ENCODE data around the gene LMBR1L.
"Not testable (repeated sequence)": the region's sequence is repeated elsewhere in the genome, so short reads cannot be mapped to it uniquely, and the experiment has no call there.

LMBR1L gene

GRCh38 chr12:49110464-49111155 lies at the start of gene LMBR1L:
Gene LMBR1L (minus strand): TSS chr12:49110847. CDS start chr12:49110555, 292 bp downstream.
- DNase-seq = peak; percentile 97

- no peak for DNase-seq
Measured at GRCh38 chr12:49160399-49160798, 49.8 kb upstream of the LMBR1L start.

- DNase-seq = no peak
Measured at GRCh38 chr12:49154221-49154620, 43.6 kb upstream of the LMBR1L start.

- DNase-seq = no peak
Measured at GRCh38 chr12:49147384-49147783, 36.7 kb upstream of the LMBR1L start.

DNA sequence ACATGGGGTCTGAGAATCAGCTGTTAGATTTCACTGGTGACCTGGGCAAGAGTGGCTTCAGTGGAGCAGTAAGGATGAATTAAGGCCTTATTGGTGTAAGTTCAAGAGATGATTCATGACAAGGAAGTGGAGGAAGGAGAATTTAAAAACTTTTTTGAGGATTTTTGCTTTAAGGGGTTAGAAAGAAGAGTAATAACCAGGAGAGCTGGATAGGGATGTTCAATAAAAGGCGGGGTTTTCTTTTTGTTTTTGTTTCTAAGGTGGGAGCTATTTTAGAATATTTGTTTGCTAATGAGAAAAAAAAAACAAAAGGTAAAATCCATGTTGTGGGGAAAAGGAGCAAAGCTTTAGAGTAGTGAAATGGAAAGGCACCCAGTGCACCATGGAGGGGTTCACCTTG lies 35.8 kb upstream of the LMBR1L start:
- DNase-seq = no peak

GRCh38 chr12:49144384-49144783 lies 33.7 kb upstream of the LMBR1L start:
- no peak for DNase-seq

- no peak for DNase-seq
Measured at GRCh38 chr12:49138999-49139398, 28.4 kb upstream of the LMBR1L start.

GRCh38 chr12:49138587-49138986 lies 27.9 kb upstream of the LMBR1L start:
- DNase-seq = peak; percentile 62

DNA sequence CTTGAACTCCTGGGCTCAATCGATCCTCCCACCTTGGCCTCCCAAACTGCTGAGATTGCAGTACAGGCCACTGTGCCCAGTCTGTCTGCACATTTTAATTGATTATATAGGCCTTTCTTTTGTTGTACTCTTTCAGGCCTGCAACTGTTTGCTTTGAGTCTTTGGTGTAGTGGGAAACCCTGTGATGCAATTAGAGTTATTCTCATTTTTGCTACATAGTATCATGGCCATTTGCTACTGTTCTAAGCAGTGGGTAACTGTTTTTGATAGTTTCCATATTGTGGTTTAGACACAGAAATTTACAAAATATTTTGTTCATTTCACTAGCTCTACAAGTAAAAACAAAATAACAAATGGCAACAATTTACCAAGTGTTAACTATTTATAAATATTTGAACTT lies 26.8 kb upstream of the LMBR1L start:
- no peak for DNase-seq

DNA sequence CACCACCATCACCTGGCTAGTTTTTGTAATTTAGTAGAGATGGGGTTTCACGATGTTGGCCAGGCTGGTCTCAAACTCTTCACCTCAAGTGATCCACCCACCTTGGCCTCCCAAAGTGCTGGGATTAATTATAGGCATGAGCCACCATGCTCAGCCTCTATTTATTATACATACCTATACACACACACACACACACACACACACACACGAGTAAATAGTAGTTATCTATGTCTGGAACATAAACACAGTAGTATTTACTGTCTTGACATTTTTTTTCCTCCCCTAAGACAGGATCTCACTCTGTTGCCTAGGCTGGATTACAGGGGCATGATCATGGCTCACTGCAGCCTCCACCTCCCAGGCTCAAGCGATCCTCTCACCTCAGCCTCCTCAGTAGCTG lies 26.4 kb upstream of the LMBR1L start:
- not testable (repeated sequence) for DNase-seq

DNA sequence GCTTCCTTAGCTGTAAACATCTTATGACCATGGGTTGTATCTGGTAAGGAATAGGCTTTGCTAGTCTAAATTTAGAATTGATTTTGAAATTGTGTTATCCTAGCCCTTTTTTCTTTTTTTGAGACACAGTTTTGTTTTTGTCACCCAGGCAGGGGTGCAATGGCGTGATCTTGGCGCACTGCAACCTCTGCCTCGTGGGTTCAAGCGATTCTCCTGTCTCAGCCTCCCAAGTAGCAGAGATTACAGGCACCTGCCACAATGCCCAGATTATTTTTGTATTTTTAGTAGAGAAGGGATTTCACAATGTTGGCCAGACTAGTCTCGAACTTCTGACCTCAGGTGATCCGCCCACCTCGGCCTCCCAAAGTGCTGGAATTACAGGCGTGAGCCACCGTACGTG lies 22.9 kb upstream of the LMBR1L start:
- no peak for DNase-seq

DNA sequence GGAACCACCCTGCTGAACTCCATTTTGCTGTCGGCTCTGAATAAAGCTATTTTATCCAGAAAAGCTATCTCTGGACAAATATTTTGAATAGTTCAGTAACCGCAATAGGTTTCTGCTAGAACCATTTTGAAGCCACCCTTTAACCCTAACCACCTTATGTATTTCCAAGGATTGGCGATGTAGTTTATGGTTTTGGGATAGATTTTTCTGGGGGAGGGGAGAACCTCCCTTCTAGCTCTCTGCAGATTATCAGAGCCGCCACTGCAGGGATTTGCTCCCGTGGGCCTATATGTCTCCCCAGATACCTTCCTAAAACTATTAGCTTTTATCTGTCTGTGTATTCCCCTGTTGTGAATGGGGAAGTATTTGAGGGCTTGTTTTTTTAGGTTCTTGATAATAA lies 22.4 kb upstream of the LMBR1L start:
- DNase-seq = no peak

DNA sequence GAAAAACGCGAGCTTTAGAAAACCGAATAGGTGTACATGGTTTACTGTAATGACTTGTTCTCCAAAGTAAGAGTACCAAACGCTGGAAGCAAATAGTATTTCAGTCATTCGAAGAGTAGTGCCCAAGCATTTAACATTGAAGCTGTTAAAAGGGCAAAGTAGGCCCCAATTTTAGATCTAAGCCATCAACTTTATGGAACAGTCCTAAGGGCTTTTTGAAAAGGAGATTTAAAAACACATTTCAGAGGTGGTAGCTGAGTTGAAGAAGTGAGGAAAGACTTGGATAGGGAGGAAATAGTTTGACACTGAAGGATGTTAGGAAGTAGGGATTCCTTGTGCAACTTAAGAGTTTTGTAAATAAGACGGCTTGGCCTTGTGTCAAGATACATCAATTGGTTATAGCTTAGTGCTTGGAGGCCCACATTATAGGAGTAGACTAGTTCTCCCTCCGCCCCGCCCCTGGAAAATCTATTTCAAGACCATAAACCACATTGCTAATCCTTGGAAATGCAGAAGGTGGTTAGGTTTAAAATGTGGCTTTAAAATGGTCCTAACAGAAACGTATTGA lies 21.3 kb upstream of the LMBR1L start:
- peak; percentile 57 for DNase-seq

DNA sequence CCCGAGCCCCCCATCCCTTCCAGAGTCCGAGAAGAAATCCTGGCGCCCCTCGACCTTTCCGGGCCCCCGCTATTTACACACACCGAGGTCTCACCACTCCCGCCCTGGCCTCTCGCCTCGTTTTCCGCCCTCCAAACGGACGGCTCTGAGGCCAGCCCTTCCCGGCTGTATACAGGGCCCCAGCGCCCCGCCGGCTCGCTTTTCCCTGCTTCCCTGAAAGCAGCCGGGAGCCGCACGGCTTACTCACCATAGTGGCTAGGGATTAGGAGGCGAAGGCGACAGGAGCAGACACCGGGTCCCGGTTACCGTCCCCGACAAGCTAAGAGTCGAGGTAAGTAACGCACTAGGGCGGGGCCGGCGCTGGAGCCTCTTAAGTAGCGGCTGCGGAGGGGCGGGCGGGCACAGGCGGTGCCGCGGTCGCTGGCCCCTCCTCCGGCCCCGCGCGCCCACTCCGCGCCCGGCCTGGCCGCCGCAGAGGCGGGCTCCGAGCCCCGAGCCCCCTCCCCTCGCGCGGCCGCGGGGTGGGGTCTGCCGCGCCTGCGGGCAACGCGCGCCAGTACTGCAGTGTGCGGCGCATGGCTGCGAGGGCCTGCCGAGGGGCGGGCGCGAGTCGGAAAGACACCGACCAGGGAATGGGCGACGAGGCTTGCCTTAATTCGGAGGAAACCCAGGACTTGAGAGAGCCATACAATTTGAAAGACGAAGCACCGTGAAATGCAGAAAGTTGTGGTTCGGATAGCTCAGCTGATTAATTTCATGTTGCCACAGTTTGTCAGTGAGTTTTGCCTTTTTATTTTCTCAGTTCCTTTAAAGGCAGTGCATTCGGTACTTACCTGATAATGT lies 20.6 kb upstream of the LMBR1L start, which contains the start of gene TUBA1B:
TUBA1B (minus strand) TSS at position 345 of the 843 bp plus-strand sequence; CDS start at position 250, 95 bp downstream.
- peak; percentile 82 for DNase-seq

DNA sequence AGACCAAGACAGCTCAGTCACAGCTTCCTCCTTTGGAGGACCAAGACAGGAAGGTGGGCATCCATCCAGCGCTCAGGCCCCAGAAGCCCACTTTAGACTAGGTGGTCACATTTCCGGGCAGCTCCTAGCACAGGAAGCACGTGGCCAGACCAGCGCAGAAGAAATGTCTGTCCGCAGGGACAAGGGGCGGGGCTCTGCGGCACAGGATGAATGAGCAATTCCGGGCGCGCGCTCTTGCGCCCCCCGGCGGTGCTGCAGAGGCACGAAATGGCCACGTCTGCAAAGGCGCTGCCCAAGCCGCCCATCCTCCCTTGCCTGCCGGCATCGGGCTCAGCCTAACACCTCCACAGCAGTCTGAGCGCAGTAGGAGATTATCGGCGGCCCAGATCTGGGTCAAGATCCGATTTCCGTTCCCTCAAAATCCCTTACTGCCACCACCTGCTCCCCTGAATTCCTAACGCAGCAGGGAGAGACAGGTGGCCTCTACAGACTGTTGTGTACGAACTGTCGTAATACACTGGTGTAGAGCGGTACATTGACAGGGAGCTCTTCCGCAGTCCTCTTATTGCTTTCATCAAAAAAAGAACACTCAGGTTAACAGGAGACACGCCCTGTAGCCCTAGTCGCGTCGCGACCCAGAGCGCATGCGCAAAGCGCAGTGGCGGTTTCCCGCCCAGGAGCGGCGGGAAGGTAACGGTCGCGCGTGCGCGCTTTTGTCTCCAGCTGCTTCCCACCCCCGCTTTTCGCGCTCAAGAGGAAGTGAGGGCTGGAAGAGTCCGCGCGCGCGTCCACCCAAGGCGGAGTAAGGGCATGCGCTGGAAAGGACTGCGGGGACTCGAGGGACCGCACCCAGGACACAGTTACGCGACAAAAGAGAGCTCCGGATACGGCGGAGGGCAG lies 19.8 kb upstream of the LMBR1L start:
- DNase-seq = peak; percentile 76

- DNase-seq = no peak
Measured at GRCh38 chr12:49129332-49130150, 18.9 kb upstream of the LMBR1L start.

- DNase-seq = not testable (repeated sequence)
Measured at GRCh38 chr12:49127971-49128370, 17.3 kb upstream of the LMBR1L start.

GRCh38 chr12:49126852-49127763 lies 16.5 kb upstream of the LMBR1L start:
- no peak for DNase-seq

GRCh38 chr12:49121047-49121696 lies 10.5 kb upstream of the LMBR1L start:
- DNase-seq = no peak

GRCh38 chr12:49111206-49111605 lies 559 bp upstream of the LMBR1L start:
- no peak for DNase-seq

Data from DMS79 (cell line).